Astrocyte (in vitro differentiated cells and primary cell): Measurements from ENCODE around the gene MYL3. TPM values are rescaled to one million over a fixed set of nuclear protein-coding genes. Genes with fewer than 3 reads are reported as not detected.

Source experiments
- DNase-seq: peaks from one replicate; pipeline ENCODE4 v3.0.0-alpha.2; 2010; ENCODE audit warnings: low read depth
- FAIRE-seq: peaks from 2 replicates; lab custom pipeline; 2011; peaks lifted over from hg19 to GRCh38; lab: Jason Lieb, UNC
- H2AFZ ChIP-seq: 2 replicates; pipeline ENCODE4 v1.6.0; 2012; ENCODE audit warnings: low read depth, low read length, inconsistent platforms
- H3K27ac ChIP-seq: 2 replicates; pipeline ENCODE4 v1.5.1; 2011; ENCODE audit warnings: low read depth, low read length, inconsistent platforms
- H3K27me3 ChIP-seq: 2 replicates; pipeline ENCODE4 v1.6.0; 2011; ENCODE audit warnings: low read length, inconsistent platforms; ENCODE audit not compliant: insufficient read depth
- H3K36me3 ChIP-seq: 2 replicates; pipeline ENCODE4 v1.5.1; 2011; ENCODE audit warnings: low read length, inconsistent platforms; ENCODE audit not compliant: insufficient read depth
- H3K4me1 ChIP-seq: 2 replicates; pipeline ENCODE4 v1.5.1; 2011; ENCODE audit warnings: low read length, inconsistent platforms; ENCODE audit not compliant: insufficient read depth
- H3K4me2 ChIP-seq: 2 replicates; pipeline ENCODE4 v1.6.0; 2012; ENCODE audit warnings: low read length, inconsistent platforms
- H3K4me3 ChIP-seq: 2 replicates; pipeline ENCODE4 v1.5.1; 2011; ENCODE audit warnings: low read depth, mild to moderate bottlenecking, low read length, inconsistent platforms; ENCODE audit not compliant: insufficient read depth
- H3K79me2 ChIP-seq: 2 replicates; pipeline ENCODE4 v1.6.0; 2012; ENCODE audit warnings: mild to moderate bottlenecking, low read length, inconsistent platforms; ENCODE audit not compliant: insufficient read depth
- H3K9ac ChIP-seq: 2 replicates; pipeline ENCODE4 v1.6.0; 2012; ENCODE audit warnings: mild to moderate bottlenecking, low read length, inconsistent platforms
- H3K9me3 ChIP-seq: 2 replicates; pipeline ENCODE4 v1.5.1; 2012; ENCODE audit warnings: low read depth, mild to moderate bottlenecking, low read length, inconsistent platforms; ENCODE audit not compliant: insufficient read depth
- H4K20me1 ChIP-seq: 2 replicates; pipeline ENCODE4 v1.6.0; 2012; ENCODE audit warnings: low read length, inconsistent platforms; ENCODE audit not compliant: insufficient read depth
- H3K27ac Mint-ChIP-seq: one replicate; pipeline ENCODE4 v1.8.0; 2021; ENCODE audit warnings: mild to moderate bottlenecking, mixed read lengths; ENCODE audit not compliant: unreplicated experiment
- H3K27me3 Mint-ChIP-seq: one replicate; pipeline ENCODE4 v1.8.0; 2021; ENCODE audit warnings: low read depth, mixed read lengths; ENCODE audit not compliant: unreplicated experiment
- H3K36me3 Mint-ChIP-seq: one replicate; pipeline ENCODE4 v1.8.0; 2021; ENCODE audit warnings: low read depth, mixed read lengths; ENCODE audit not compliant: unreplicated experiment
- H3K4me1 Mint-ChIP-seq: one replicate; pipeline ENCODE4 v1.8.0; 2021; ENCODE audit warnings: low read depth, mixed read lengths; ENCODE audit not compliant: unreplicated experiment
- H3K4me3 Mint-ChIP-seq: one replicate; pipeline ENCODE4 v1.8.0; 2021; ENCODE audit warnings: mild to moderate bottlenecking, moderate library complexity, mixed read lengths; ENCODE audit not compliant: unreplicated experiment
- H3K9me3 Mint-ChIP-seq: one replicate; pipeline ENCODE4 v1.8.0; 2021; ENCODE audit warnings: mild to moderate bottlenecking, mixed read lengths; ENCODE audit not compliant: unreplicated experiment
- CTCF ChIP-seq: IDR thresholded peaks from 2 replicates; pipeline ENCODE4 v1.5.1; 2011; ENCODE audit warnings: low read depth, mild to moderate bottlenecking, inconsistent platforms, low read length, moderate library complexity; ENCODE audit not compliant: insufficient read depth
- EZH2 ChIP-seq: IDR thresholded peaks from 2 replicates; pipeline ENCODE4 v1.6.1; 2012; ENCODE audit warnings: mild to moderate bottlenecking, low read length, inconsistent platforms; ENCODE audit not compliant: insufficient read depth
- total RNA-seq: library from RNA; stranded (reverse); gene quantifications from 2 replicates; pipeline ENCODE4 v1.2.1, GENCODE V29; 2021

Gene MYL3
- total RNA-seq, 1 donor from 2014 or later: 0.89 TPM

- Mint-ChIP-seq H3K27ac (no peak overlapping the region), H3K4me3 (no peak overlapping the region), H3K4me1 (no peaks in the 10 kb centered on the region), H3K27me3 (peaks cover 45% of the 10 kb centered on the region), H3K36me3 (peaks cover 2% of the 10 kb centered on the region), H3K9me3 (no peaks in the 10 kb centered on the region)
- Histone ChIP-seq H3K9me3 (no peaks in the 10 kb centered on the region), H3K9ac (no peak overlapping the region), H3K4me3 (no peak overlapping the region), H2AFZ (no peak overlapping the region), H3K27ac (no peak overlapping the region), H3K4me1 (no peaks in the 10 kb centered on the region), H3K36me3 (no peaks in the 10 kb centered on the region), H3K4me2 (no peak overlapping the region), H4K20me1 (no peaks in the 10 kb centered on the region), H3K27me3 (peaks cover 5% of the 10 kb centered on the region), H3K79me2 (no peaks in the 10 kb centered on the region)
- no peak for TF ChIP-seq CTCF
- TF ChIP-seq EZH2: no peak
- DNase-seq (no peak), FAIRE-seq (no peak)
Observed at GRCh38 chr3:46861605-46862368, 1.5 kb downstream of the MYL3 start.

- peaks cover 2% of the 10 kb centered on the region for H3K36me3 Mint-ChIP-seq
- H3K27me3 Mint-ChIP-seq: peaks cover 48% of the 10 kb centered on the region
- Histone ChIP-seq H3K27me3 (peaks cover 5% of the 10 kb centered on the region), H3K27ac (no peak overlapping the region), H3K4me3 (no peak overlapping the region), H3K9me3 (no peaks in the 10 kb centered on the region), H3K4me1 (no peaks in the 10 kb centered on the region), H4K20me1 (no peaks in the 10 kb centered on the region), H3K79me2 (no peaks in the 10 kb centered on the region), H3K4me2 (no peak overlapping the region), H2AFZ (no peak overlapping the region), H3K9ac (no peak overlapping the region), H3K36me3 (no peaks in the 10 kb centered on the region)
- no peak overlapping the region for H3K27ac Mint-ChIP-seq
- no peaks in the 10 kb centered on the region for H3K4me1 Mint-ChIP-seq
- no peak for DNase-seq
- FAIRE-seq: no peak
- no peak for TF ChIP-seq EZH2
- no peak for TF ChIP-seq CTCF
- H3K9me3 Mint-ChIP-seq: no peaks in the 10 kb centered on the region
- H3K4me3 Mint-ChIP-seq: no peak overlapping the region
Observed at GRCh38 chr3:46860810-46861604, 2.2 kb downstream of the MYL3 start.
